HEK293 (cell line): Measurements from ENCODE around the gene ATAT1.

Source experiments
- CTCF ChIA-PET: fragments of 350-600 bp; formaldehyde crosslinking; extraction: SDS; loops from one replicate; lab custom pipeline; 2021; ENCODE audit warnings: antibody characterized with exemption; lab: Yijun Ruan, JAX
- POLR2A ChIA-PET: fragments of 300-600 bp; formaldehyde crosslinking; extraction: SDS; loops from one replicate; lab custom pipeline; 2020; ENCODE audit warnings: antibody characterized with exemption, inconsistent platforms; lab: Yijun Ruan, JAX
- H3K27ac ChIP-seq: fragments of 200-500 bp; sonication (Bioruptor generic); 2 replicates; pipeline ENCODE4 v1.5.1; 2014; ENCODE audit warnings: low read depth, low read length, control low read depth, inconsistent platforms; ENCODE audit errors: extremely low read depth
- H3K36me3 ChIP-seq, 2 experiments: fragments of 200-500 bp in 1 of 2; sonication (Bioruptor generic) in 1 of 2; 1 replicate in 1 of 2; 2 replicates in 1 of 2; pipeline ENCODE4 v1.5.1; 2014 to 2017; ENCODE audit warnings: inconsistent platforms in 2 of 2, low read length in 2 of 2; ENCODE audit not compliant: control insufficient read depth in 2 of 2, insufficient read depth in 1 of 2
- H3K4me1 ChIP-seq: fragments of 200-500 bp; sonication (Bioruptor generic); 2 replicates; pipeline ENCODE4 v1.5.1; 2014; ENCODE audit warnings: mild to moderate bottlenecking, low read length, inconsistent platforms; ENCODE audit not compliant: control insufficient read depth, insufficient read depth
- H3K4me3 ChIP-seq: 2 replicates; pipeline ENCODE4 v1.5.1; 2011; ENCODE audit warnings: low read depth, mild to moderate bottlenecking, control low read depth, low read length, moderate library complexity
- H3K9me3 ChIP-seq: fragments of 200-500 bp; sonication (Bioruptor generic); 2 replicates; pipeline ENCODE4 v1.5.1; 2014; ENCODE audit warnings: low read depth, low read length, inconsistent platforms; ENCODE audit not compliant: control insufficient read depth, insufficient read depth
- FEZF1 ChIP-seq: fragments of 450-650 bp; formaldehyde crosslinking; IDR thresholded peaks from 2 replicates; pipeline ENCODE4 v1.5.1; 2016; ENCODE audit warnings: missing biosample characterization, missing genetic modification characterization
- MEIS1 ChIP-seq: sonication (generic); formaldehyde crosslinking; IDR thresholded peaks from 2 replicates; pipeline ENCODE4 v1.8.1; 2022; ENCODE audit warnings: missing genetic modification reagents, mild to moderate bottlenecking, borderline replicate concordance
- MYNN ChIP-seq: fragments of 450-650 bp; formaldehyde crosslinking; IDR thresholded peaks from 2 replicates; pipeline ENCODE4 v1.5.1; 2016; ENCODE audit warnings: missing biosample characterization, missing genetic modification characterization, borderline replicate concordance
- PRDM1 ChIP-seq: fragments of 450-650 bp; formaldehyde crosslinking; IDR thresholded peaks from 2 replicates; pipeline ENCODE4; 2016; ENCODE audit warnings: missing biosample characterization, missing genetic modification characterization
- PRDM4 ChIP-seq: fragments of 450-650 bp; formaldehyde crosslinking; IDR thresholded peaks from 2 replicates; pipeline ENCODE4 v1.5.1; 2017; ENCODE audit warnings: missing biosample characterization, missing genetic modification characterization
- SALL2 ChIP-seq: fragments of 450-650 bp; formaldehyde crosslinking; IDR thresholded peaks from 2 replicates; pipeline ENCODE4 v1.5.0; 2017; ENCODE audit warnings: missing biosample characterization, mild to moderate bottlenecking, missing genetic modification characterization, borderline replicate concordance
- SETDB1 ChIP-seq: IDR thresholded peaks from one replicate; pipeline ENCODE4 v1.6.1; 2017; ENCODE audit warnings: mild to moderate bottlenecking, low read length, moderate library complexity, mixed read lengths; ENCODE audit not compliant: insufficient read length
- SP2 ChIP-seq: fragments of 450-650 bp; formaldehyde crosslinking; IDR thresholded peaks from 2 replicates; pipeline ENCODE4 v1.5.1; 2016; ENCODE audit warnings: missing biosample characterization, missing genetic modification characterization
- ZFP37 ChIP-seq: fragments of 450-650 bp; formaldehyde crosslinking; IDR thresholded peaks from 2 replicates; pipeline ENCODE4 v1.5.1; 2016; ENCODE audit warnings: missing biosample characterization, missing genetic modification characterization
- ZNF140 ChIP-seq: fragments of 450-650 bp; formaldehyde crosslinking; IDR thresholded peaks from 2 replicates; pipeline ENCODE4 v1.5.1; 2016; ENCODE audit warnings: missing biosample characterization, missing genetic modification characterization
- ZNF146 ChIP-seq: fragments of 450-650 bp; formaldehyde crosslinking; IDR thresholded peaks from 2 replicates; pipeline ENCODE4 v1.5.1; 2016; ENCODE audit warnings: missing biosample characterization, missing genetic modification characterization
- ZNF148 ChIP-seq: fragments of 450-650 bp; formaldehyde crosslinking; IDR thresholded peaks from 2 replicates; pipeline ENCODE4 v1.5.0; 2017; ENCODE audit warnings: missing biosample characterization, missing genetic modification characterization, borderline replicate concordance
- ZNF174 ChIP-seq: fragments of 450-650 bp; formaldehyde crosslinking; IDR thresholded peaks from 2 replicates; pipeline ENCODE4 v1.5.0; 2017; ENCODE audit warnings: missing biosample characterization, mild to moderate bottlenecking, missing genetic modification characterization
- ZNF175 ChIP-seq: fragments of 450-650 bp; formaldehyde crosslinking; IDR thresholded peaks from 2 replicates; pipeline ENCODE4 v1.5.1; 2016; ENCODE audit warnings: missing biosample characterization, missing genetic modification characterization
- ZNF184 ChIP-seq: fragments of 450-650 bp; IDR thresholded peaks from 2 replicates; pipeline ENCODE4 v1.5.1; 2018; ENCODE audit warnings: missing biosample characterization, mild to moderate bottlenecking, missing genetic modification characterization
- ZNF214 ChIP-seq: fragments of 450-650 bp; formaldehyde crosslinking; IDR thresholded peaks from 2 replicates; pipeline ENCODE4 v1.5.1; 2017; ENCODE audit warnings: missing biosample characterization, mild to moderate bottlenecking, missing genetic modification characterization, borderline replicate concordance
- ZNF26 ChIP-seq: fragments of 450-650 bp; formaldehyde crosslinking; IDR thresholded peaks from 2 replicates; pipeline ENCODE4 v1.5.1; 2016; ENCODE audit warnings: missing biosample characterization, missing genetic modification characterization
- ZNF391 ChIP-seq: fragments of 450-650 bp; formaldehyde crosslinking; IDR thresholded peaks from 2 replicates; pipeline ENCODE4 v1.5.1; 2016; ENCODE audit warnings: low read depth, missing biosample characterization, missing genetic modification characterization, borderline replicate concordance
- ZNF48 ChIP-seq: fragments of 450-650 bp; formaldehyde crosslinking; IDR thresholded peaks from 2 replicates; pipeline ENCODE4 v1.5.1; 2016; ENCODE audit warnings: missing biosample characterization, missing genetic modification characterization
- ZNF561 ChIP-seq: fragments of 450-650 bp; IDR thresholded peaks from 2 replicates; pipeline ENCODE4 v1.5.1; 2018; ENCODE audit warnings: missing biosample characterization, missing genetic modification characterization, borderline replicate concordance
- ZNF621 ChIP-seq: fragments of 450-650 bp; formaldehyde crosslinking; IDR thresholded peaks from 2 replicates; pipeline ENCODE4 v1.5.1; 2017; ENCODE audit warnings: missing biosample characterization, missing genetic modification characterization
- ZNF670 ChIP-seq: fragments of 450-650 bp; formaldehyde crosslinking; IDR thresholded peaks from 2 replicates; pipeline ENCODE4 v1.5.1; 2016; ENCODE audit warnings: missing biosample characterization, missing genetic modification characterization, low read depth
- ZNF791 ChIP-seq: fragments of 450-650 bp; formaldehyde crosslinking; IDR thresholded peaks from 2 replicates; pipeline ENCODE4 v1.5.1; 2016; ENCODE audit warnings: missing biosample characterization, missing genetic modification characterization
- ZSCAN23 ChIP-seq: fragments of 450-650 bp; formaldehyde crosslinking; IDR thresholded peaks from 2 replicates; pipeline ENCODE4 v1.5.1; 2016; ENCODE audit warnings: missing biosample characterization, missing genetic modification characterization
- TF ChIP-seq, protein P1 (sequence below): IDR thresholded peaks from 2 replicates; pipeline ENCODE4 v1.6.1; 2011; ENCODE audit warnings: mild to moderate bottlenecking, low read depth, low read length, borderline replicate concordance

Gene ATAT1

GRCh38 chr6:30686009-30686907 lies 59.6 kb downstream of the ATAT1 start, which contains the start of gene PPP1R18 (continued):
- no peak for TF ChIP-seq SETDB1

DNA sequence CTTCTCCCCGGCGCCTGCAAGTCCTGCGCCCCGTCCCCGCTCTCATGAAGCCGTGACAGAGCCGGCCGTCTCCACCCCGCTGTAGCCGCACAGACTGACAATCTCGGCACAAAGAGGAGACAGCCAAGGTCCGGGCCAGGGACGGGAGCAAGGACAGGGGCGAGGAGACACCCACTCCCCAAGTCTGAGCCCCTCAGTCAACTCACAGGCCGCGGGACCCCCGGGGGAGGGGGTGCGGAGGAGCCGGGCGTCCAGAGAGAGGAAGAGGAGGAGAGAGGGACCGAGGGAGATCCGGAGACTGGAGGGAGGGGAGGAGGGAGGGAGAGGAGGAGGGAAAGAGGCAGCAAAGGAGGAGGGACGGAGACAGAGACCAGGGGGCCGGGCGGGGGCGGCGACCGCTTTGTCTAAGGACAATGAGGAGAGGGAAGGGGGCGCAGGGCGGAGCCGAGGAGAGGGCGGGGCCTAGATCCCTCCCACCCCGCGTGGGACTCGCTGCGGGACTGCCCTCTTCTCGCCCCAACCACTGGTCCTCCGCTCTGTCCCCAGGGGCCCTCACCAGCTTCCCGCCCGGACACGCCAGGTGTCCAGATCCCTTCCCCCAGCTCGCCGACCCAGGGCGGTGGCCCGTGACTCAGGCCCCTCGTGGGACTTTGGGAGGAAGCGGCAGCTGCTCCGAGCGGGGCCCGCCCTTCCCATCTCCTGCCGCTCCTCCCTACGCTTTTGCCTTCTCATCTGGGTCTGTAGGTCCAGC lies 60.4 kb downstream of the ATAT1 start:
- POLR2A ChIA-PET: interaction anchor here (0.6 to 14.5 kb wide), 11 partner anchors 8 to 410 kb away, joined by 3 to 235 read pairs (median 4); partner anchors contain the start of genes IER3, MDC1 and TUBB
- TF ChIP-seq SP2 (tag by site-specific recombination) (peak; percentile 97), ZNF621 (tag by site-specific recombination) (no peak), FEZF1 (tag by site-specific recombination) (no peak), ZNF48 (tag by site-specific recombination) (no peak), ZNF214 (tag by site-specific recombination) (no peak), ZNF670 (no peak), MYNN (tag by site-specific recombination) (no peak), MEIS1 (no peak), PRDM4 (peak; percentile 7; the same call in 1 of the 2 replicates), ZNF561 (tag by site-specific recombination) (no peak; the same call in 1 of the 2 replicates), ZNF175 (tag by site-specific recombination) (no peak), ZNF184 (tag by site-specific recombination) (no peak), ZNF146 (tag by site-specific recombination) (0 out of 2 replicates have a peak, but pooled peaks have one; percentile 16), ZNF26 (no peak), ZNF174 (tag by site-specific recombination) (no peak), ZNF391 (tag by site-specific recombination) (peak; percentile 69; the same call in 1 of the 2 replicates), ZNF791 (tag by site-specific recombination) (no peak), ZFP37 (tag by site-specific recombination) (no peak), SALL2 (tag by site-specific recombination) (no peak), ZNF148 (no peak), PRDM1 (tag by site-specific recombination) (peak; percentile 37; the same call in 1 of the 2 replicates), ZNF140 (tag by site-specific recombination) (no peak), ZSCAN23 (tag by site-specific recombination) (peak; percentile 55)
- TF ChIP-seq, protein P1, sequence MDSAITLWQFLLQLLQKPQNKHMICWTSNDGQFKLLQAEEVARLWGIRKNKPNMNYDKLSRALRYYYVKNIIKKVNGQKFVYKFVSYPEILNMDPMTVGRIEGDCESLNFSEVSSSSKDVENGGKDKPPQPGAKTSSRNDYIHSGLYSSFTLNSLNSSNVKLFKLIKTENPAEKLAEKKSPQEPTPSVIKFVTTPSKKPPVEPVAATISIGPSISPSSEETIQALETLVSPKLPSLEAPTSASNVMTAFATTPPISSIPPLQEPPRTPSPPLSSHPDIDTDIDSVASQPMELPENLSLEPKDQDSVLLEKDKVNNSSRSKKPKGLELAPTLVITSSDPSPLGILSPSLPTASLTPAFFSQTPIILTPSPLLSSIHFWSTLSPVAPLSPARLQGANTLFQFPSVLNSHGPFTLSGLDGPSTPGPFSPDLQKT: no peak

More for the DNA sequence above, 60.4 kb downstream of the ATAT1 start:
- Histone ChIP-seq H3K4me3 (peak overlapping the region; percentile 52), H3K9me3 (no peaks in the 10 kb centered on the region), H3K27ac (peak overlapping the region; percentile 94), H3K4me1 (peaks cover 31% of the 10 kb centered on the region), H3K36me3 (peaks cover 0 to 6% of the 10 kb centered on the region in 2 experiments; a peak in 2 of 3 replicates)
- CTCF ChIA-PET: interaction anchor here (0.7 to 3.4 kb wide), 8 partner anchors 8 to 44 kb away, joined by 3 to 30 read pairs (median 4); partner anchors contain the start of genes DHX16 and MDC1
